GM12878 (cell line): ENCODE data around the gene NCOA4. TPM values are rescaled to one million over a fixed set of nuclear protein-coding genes. Genes with fewer than 3 reads are reported as not detected.

ENCODE experiments used
- ATAC-seq: fragments of 200-7000 bp; cut with Tn5 transposase; 3 replicates; pipeline ENCODE4 v1.9.1; 2020; ENCODE audit warnings: mild to moderate bottlenecking, moderate library complexity
- BruUV-seq: library from RNA; stranded (reverse); fragments of 400-500 nt; replicated peaks from 2 replicates; lab custom pipeline; 2021; lab: Mats Ljungman, UMichigan
- CTCF ChIA-PET: fragments of 300-600 bp; sonication (Branson Sonifier 250); formaldehyde crosslinking; extraction: SDS; loops from one replicate; lab custom pipeline; 2021; ENCODE audit warnings: inconsistent platforms; lab: Yijun Ruan, JAX
- POLR2A ChIA-PET: fragments of 350-600 bp; formaldehyde crosslinking; extraction: SDS; loops from one replicate; lab custom pipeline; 2021; ENCODE audit warnings: inconsistent platforms; lab: Charles Lee
- RAD21 ChIA-PET: fragments of 300-600 bp; sonication (Branson Sonifier 250); formaldehyde crosslinking; loops from one replicate; lab custom pipeline; 2023; ENCODE audit warnings: antibody characterized with exemption; ENCODE audit not compliant: unreplicated experiment; lab: Charles Lee
- SMC1A ChIA-PET: fragments of 300-600 bp; sonication (Branson Sonifier 250); formaldehyde crosslinking; loops from one replicate; lab custom pipeline; 2023; ENCODE audit not compliant: unreplicated experiment, uncharacterized antibody; lab: Charles Lee
- DNase-seq: peaks from one replicate; pipeline ENCODE4 v3.0.0-alpha.2; 2011; ENCODE audit warnings: low read depth, low spot score
- FAIRE-seq: peaks from 3 replicates; lab custom pipeline; 2011; peaks lifted over from hg19 to GRCh38; lab: Jason Lieb, UNC
- H2AFZ ChIP-seq: 2 replicates; pipeline ENCODE4 v1.6.0; 2011; ENCODE audit warnings: low read depth, low read length, control low read depth; ENCODE audit not compliant: control insufficient read depth
- H3K27ac ChIP-seq: 2 replicates; pipeline ENCODE4 v1.5.1; 2011; ENCODE audit warnings: control low read depth; ENCODE audit not compliant: control insufficient read depth, insufficient read depth
- H3K27me3 ChIP-seq, 2 experiments: replicated peaks in 1 of 2; 2 replicates each; pipeline versions ENCODE4 v1.6.0 to v1.6.1; 2011; ENCODE audit warnings: low read length in 1 of 2; ENCODE audit not compliant: control insufficient read depth in 2 of 2, insufficient read depth in 2 of 2
- H3K36me3 ChIP-seq, 2 experiments: 2 replicates each; pipeline ENCODE4 v1.5.1; 2011; ENCODE audit warnings: low read length in 1 of 2; ENCODE audit not compliant: control insufficient read depth in 2 of 2, insufficient read depth in 2 of 2
- H3K4me1 ChIP-seq: 2 replicates; pipeline ENCODE4 v1.6.1; 2011; ENCODE audit warnings: mild to moderate bottlenecking, low read length, moderate library complexity, mixed read lengths; ENCODE audit not compliant: control insufficient read depth, insufficient read depth
- H3K4me2 ChIP-seq: 2 replicates; pipeline ENCODE4 v1.6.0; 2011; ENCODE audit warnings: control low read depth; ENCODE audit not compliant: control insufficient read depth, insufficient read depth
- H3K4me3 ChIP-seq: fragments of 200-600 bp; sonication (generic); 2 replicates; pipeline ENCODE4 v1.5.1; 2016
- H3K79me2 ChIP-seq: 2 replicates; pipeline ENCODE4 v1.6.0; 2011; ENCODE audit warnings: low read length; ENCODE audit not compliant: control insufficient read depth, insufficient read depth
- H3K9ac ChIP-seq: 2 replicates; pipeline ENCODE4 v1.8.0; 2011; ENCODE audit warnings: low read length, control low read depth, mixed read lengths; ENCODE audit not compliant: control insufficient read depth, insufficient read depth
- H3K9me3 ChIP-seq: replicated peaks from 3 replicates; pipeline ENCODE4 v1.5.1; 2011; ENCODE audit warnings: mild to moderate bottlenecking, low read length; ENCODE audit not compliant: control insufficient read depth, insufficient read depth
- H4K20me1 ChIP-seq: 2 replicates; pipeline ENCODE4 v1.6.0; 2011; ENCODE audit not compliant: control insufficient read depth, insufficient read depth
- CEBPB ChIP-seq, 2 experiments: fragments of 150-350 bp in 1 of 2; IDR thresholded peaks; 2 replicates each; pipeline ENCODE4 v1.6.1; 2012 to 2014; ENCODE audit warnings: low read depth in 2 of 2, low read length in 2 of 2, borderline replicate concordance in 1 of 2, inconsistent platforms in 1 of 2
- HDAC6 ChIP-seq: fragments of 200-600 bp; sonication (generic); IDR thresholded peaks from one replicate; pipeline ENCODE4 v1.8.0; 2017; ENCODE audit warnings: antibody characterized with exemption; ENCODE audit not compliant: unreplicated experiment
- HSF1 ChIP-seq: fragments of 150-350 bp; IDR thresholded peaks from 2 replicates; pipeline ENCODE4 v1.6.1; 2014; ENCODE audit warnings: mild to moderate bottlenecking, low read depth, low read length
- IKZF2 ChIP-seq, 2 experiments: fragments of 450-650 bp; IDR thresholded peaks; 2 replicates each; pipeline ENCODE4 v1.6.1; 2017; ENCODE audit warnings: mild to moderate bottlenecking in 2 of 2, moderate library complexity in 2 of 2
- MXI1 ChIP-seq: fragments of 150-350 bp; IDR thresholded peaks from 2 replicates; pipeline ENCODE4 v1.6.1; 2011; ENCODE audit warnings: low read depth, mild to moderate bottlenecking, inconsistent platforms, low read length, improper control_type of control experiment
- NFYB ChIP-seq: IDR thresholded peaks from 2 replicates; pipeline ENCODE4 v1.6.1; 2011; ENCODE audit warnings: low read depth, mild to moderate bottlenecking, low read length, improper control_type of control experiment, moderate library complexity; ENCODE audit not compliant: insufficient read depth
- NR2C1 ChIP-seq: fragments of 450-650 bp; IDR thresholded peaks from 2 replicates; pipeline ENCODE4 v1.6.1; 2017; ENCODE audit warnings: antibody characterized with exemption, mild to moderate bottlenecking, moderate library complexity
- NR2C2 ChIP-seq: IDR thresholded peaks from 2 replicates; pipeline ENCODE4 v1.6.1; 2011; ENCODE audit warnings: borderline replicate concordance, low read depth; ENCODE audit not compliant: control insufficient read depth, insufficient read length
- NRF1 ChIP-seq: conservative IDR thresholded peaks from 2 replicates; pipeline ENCODE4 v1.6.1; 2011; ENCODE audit warnings: mild to moderate bottlenecking, low read depth, low read length, improper control_type of control experiment
- PAX5 ChIP-seq: IDR thresholded peaks from 2 replicates; pipeline ENCODE4 v1.6.1; 2011; ENCODE audit warnings: low read depth, low read length, borderline replicate concordance
- STAT3 ChIP-seq: IDR thresholded peaks from 2 replicates; pipeline ENCODE4 v1.6.1; 2011; ENCODE audit warnings: low read depth, low read length, improper control_type of control experiment
- TARDBP ChIP-seq: IDR thresholded peaks from 2 replicates; pipeline ENCODE4 v1.6.1; 2016; ENCODE audit warnings: borderline replicate concordance
- TCF3 ChIP-seq: IDR thresholded peaks from 2 replicates; pipeline ENCODE4 v1.6.1; 2012; ENCODE audit warnings: low read depth, mild to moderate bottlenecking, low read length, borderline replicate concordance; ENCODE audit not compliant: insufficient read depth
- ZNF274 ChIP-seq: IDR thresholded peaks from one replicate; pipeline ENCODE4 v1.8.0; 2011; ENCODE audit not compliant: insufficient read length, insufficient read depth
- WGBS: methylation state at CpG from one replicate; pipeline ENCODE4 v1.1.6; 2016; ENCODE audit warnings: low lambda C conversion rate; ENCODE audit not compliant: insufficient replicate concordance, insufficient coverage; ENCODE audit errors: missing lambda C conversion rate; 5-methylcytosine and 5-hydroxymethylcytosine counted together
- in situ Hi-C: fragments of 300-500 bp; cut with MboI; formaldehyde crosslinking; loops from 9 replicates; pipeline ENCODE4 v1.14.3; 2018; ENCODE audit warnings: mixed read lengths
- intact Hi-C: fragments of 100-400 bp; cut with micrococcal nuclease; formaldehyde crosslinking; loops from one replicate; pipeline ENCODE4 v1.14.2; 2022; ENCODE audit not compliant: unreplicated experiment
- polyA plus RNA-seq, 11 experiments: library from polyadenylated mRNA; depleted of rRNA in 4 of 11; unstranded in 6 of 11; stranded (reverse) in 5 of 11; fragments of >200 nt; fragmentation: Nextera tagmentation in 4 of 11; fragmentation: Illumina TruSeq in 1 of 11; extraction: Ambion mirVana in 4 of 11; extraction: Trizol in 1 of 11; gene quantifications; 1 replicate in 1 of 11; 2 replicates in 10 of 11; pipeline versions ENCODE4 v1.2.1 to v1.2.3, GENCODE V29; 2011 to 2016; ENCODE audit warnings: inconsistent platforms in 2 of 11, missing spikeins in 2 of 11, low read depth in 1 of 11
- total RNA-seq, 4 experiments: library from RNA; depleted of rRNA in 3 of 4; stranded (reverse); fragments of >200 nt in 3 of 4; fragmentation: Illumina TruSeq in 1 of 4; extraction: Trizol in 1 of 4; gene quantifications; 2 replicates each; pipeline versions ENCODE4 v1.2.1 to v1.2.3, GENCODE V29; 2013 to 2021
- TF ChIP-seq, protein P1 (sequence below): fragments of 450-650 bp; IDR thresholded peaks from 2 replicates; pipeline ENCODE4 v1.6.1; 2017; ENCODE audit warnings: borderline replicate concordance
- TF ChIP-seq, protein P2 (sequence below): IDR thresholded peaks from 2 replicates; pipeline ENCODE4 v1.6.1; 2012; ENCODE audit warnings: low read length, inconsistent platforms
- TF ChIP-seq, protein P3 (sequence below): IDR thresholded peaks from 2 replicates; pipeline ENCODE4 v1.6.1; 2011; ENCODE audit warnings: mild to moderate bottlenecking, low read depth, low read length, moderate library complexity; ENCODE audit not compliant: insufficient replicate concordance

NCOA4 gene
- total and polyA plus RNA-seq, 10 of the 15 experiments (the other 5 are each of a cell fraction or from before 2014, with no cell fraction given) = 57.5 to 119 (median 100) TPM

GRCh38 chr10:46022978-46023702 is 7.3 kb downstream of the NCOA4 start:
- in situ Hi-C loops (loop anchor here (10.0 kb wide), 1 partner anchor 1018 kb away; the partner anchor contains the start of gene ZNF22), intact Hi-C loops (loop anchor here (5.0 to 10.0 kb wide), 2 partner anchors 558 to 771 kb away; no protein-coding TSS in a partner anchor)
- ChIA-PET RAD21 (interaction anchor here (0.6 to 1.2 kb wide), 6 partner anchors 16 to 788 kb away, joined by 3 to 4 read pairs (median 4); partner anchors contain the start of gene TIMM23), POLR2A (interaction anchor here (0.7 kb wide), 1 partner anchor 562 kb away, joined by 4 read pairs; no protein-coding TSS in a partner anchor), SMC1A (interaction anchor here (0.7 to 2.7 kb wide), 7 partner anchors 11 to 788 kb away, joined by 3 to 6 read pairs (median 3); no protein-coding TSS in a partner anchor), CTCF (interaction anchor here (0.7 to 1.9 kb wide), 8 partner anchors 9 to 1090 kb away, joined by 3 to 7 read pairs (median 3); no protein-coding TSS in a partner anchor)
- peaks cover 92% of the 10 kb centered on the region for H3K79me2 ChIP-seq
- peak overlapping the region; percentile 41; the same call in 1 of the 2 replicates for H2AFZ ChIP-seq
- WGBS = 2% methylated on average over 48 of the region's 49 CpGs
- H3K4me2 ChIP-seq = peak overlapping the region; percentile 85
- H3K4me3 ChIP-seq = peak overlapping the region; percentile 58
- ATAC-seq = peak; percentile 97
- no peaks in the 10 kb centered on the region for H3K27me3 ChIP-seq
- H3K27ac ChIP-seq = peak overlapping the region; percentile 59
- peaks cover 0 to 3% of the 10 kb centered on the region in 2 experiments; a peak in 1 of 4 replicates for H3K36me3 ChIP-seq
- DNase-seq = peak; percentile 56
- peak overlapping the region; percentile 62 for H3K9ac ChIP-seq
- no peaks in the 10 kb centered on the region; the same call in 1 of the 2 replicates for H4K20me1 ChIP-seq
- peaks cover 12% of the 10 kb centered on the region for H3K4me1 ChIP-seq
- BruUV-seq = no TSS peak
- FAIRE-seq = no peak
- no peaks in the 10 kb centered on the region for H3K9me3 ChIP-seq
- TF ChIP-seq HDAC6 (no peak), NR2C1 (peak; percentile 70), MXI1 (no peak), ZNF274 (no peak), NFYB (peak; percentile 32; the same call in 1 of the 2 replicates), TARDBP (no peak), NR2C2 (no peak), HSF1 (no peak), TCF3 (no peak), PAX5 (no peak; the same call in 1 of the 2 replicates), IKZF2 (IDR thresholded peaks at IDR 0.05) (peak in 1 of 2 experiments; percentile 52; a peak in 2 of 4 replicates), CEBPB (IDR thresholded peaks at IDR 0.05; ENCODE audit: borderline replicate concordance in 1 of 2, low read depth in 2 of 2, low read length in 2 of 2) (no peak), NRF1 (no peak), STAT3 (no peak)
- TF ChIP-seq, protein P1, sequence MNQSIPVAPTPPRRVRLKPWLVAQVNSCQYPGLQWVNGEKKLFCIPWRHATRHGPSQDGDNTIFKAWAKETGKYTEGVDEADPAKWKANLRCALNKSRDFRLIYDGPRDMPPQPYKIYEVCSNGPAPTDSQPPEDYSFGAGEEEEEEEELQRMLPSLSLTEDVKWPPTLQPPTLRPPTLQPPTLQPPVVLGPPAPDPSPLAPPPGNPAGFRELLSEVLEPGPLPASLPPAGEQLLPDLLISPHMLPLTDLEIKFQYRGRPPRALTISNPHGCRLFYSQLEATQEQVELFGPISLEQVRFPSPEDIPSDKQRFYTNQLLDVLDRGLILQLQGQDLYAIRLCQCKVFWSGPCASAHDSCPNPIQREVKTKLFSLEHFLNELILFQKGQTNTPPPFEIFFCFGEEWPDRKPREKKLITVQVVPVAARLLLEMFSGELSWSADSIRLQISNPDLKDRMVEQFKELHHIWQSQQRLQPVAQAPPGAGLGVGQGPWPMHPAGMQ = no peak
- TF ChIP-seq, protein P2, sequence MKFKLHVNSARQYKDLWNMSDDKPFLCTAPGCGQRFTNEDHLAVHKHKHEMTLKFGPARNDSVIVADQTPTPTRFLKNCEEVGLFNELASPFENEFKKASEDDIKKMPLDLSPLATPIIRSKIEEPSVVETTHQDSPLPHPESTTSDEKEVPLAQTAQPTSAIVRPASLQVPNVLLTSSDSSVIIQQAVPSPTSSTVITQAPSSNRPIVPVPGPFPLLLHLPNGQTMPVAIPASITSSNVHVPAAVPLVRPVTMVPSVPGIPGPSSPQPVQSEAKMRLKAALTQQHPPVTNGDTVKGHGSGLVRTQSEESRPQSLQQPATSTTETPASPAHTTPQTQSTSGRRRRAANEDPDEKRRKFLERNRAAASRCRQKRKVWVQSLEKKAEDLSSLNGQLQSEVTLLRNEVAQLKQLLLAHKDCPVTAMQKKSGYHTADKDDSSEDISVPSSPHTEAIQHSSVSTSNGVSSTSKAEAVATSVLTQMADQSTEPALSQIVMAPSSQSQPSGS = peak; percentile 57; the same call in 1 of the 2 replicates
- TF ChIP-seq, protein P3, sequence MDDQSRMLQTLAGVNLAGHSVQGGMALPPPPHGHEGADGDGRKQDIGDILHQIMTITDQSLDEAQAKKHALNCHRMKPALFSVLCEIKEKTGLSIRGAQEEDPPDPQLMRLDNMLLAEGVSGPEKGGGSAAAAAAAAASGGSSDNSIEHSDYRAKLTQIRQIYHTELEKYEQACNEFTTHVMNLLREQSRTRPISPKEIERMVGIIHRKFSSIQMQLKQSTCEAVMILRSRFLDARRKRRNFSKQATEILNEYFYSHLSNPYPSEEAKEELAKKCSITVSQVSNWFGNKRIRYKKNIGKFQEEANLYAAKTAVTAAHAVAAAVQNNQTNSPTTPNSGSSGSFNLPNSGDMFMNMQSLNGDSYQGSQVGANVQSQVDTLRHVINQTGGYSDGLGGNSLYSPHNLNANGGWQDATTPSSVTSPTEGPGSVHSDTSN = no peak
